ENCODE data around the gene TSEN2. TPM values are rescaled to one million over a fixed set of nuclear protein-coding genes. Genes with fewer than 3 reads are reported as not detected.

Gene TSEN2
- total and polyA plus RNA-seq, 2 of the 13 experiments (the other 11 are each of a cell fraction or from before 2014, with no cell fraction given), result 11.0 to 17.3 TPM

GRCh38 chr3:12452361-12453330 lies 31.6 kb upstream of the TSEN2 start (continued):
- TF ChIP-seq, protein P1, sequence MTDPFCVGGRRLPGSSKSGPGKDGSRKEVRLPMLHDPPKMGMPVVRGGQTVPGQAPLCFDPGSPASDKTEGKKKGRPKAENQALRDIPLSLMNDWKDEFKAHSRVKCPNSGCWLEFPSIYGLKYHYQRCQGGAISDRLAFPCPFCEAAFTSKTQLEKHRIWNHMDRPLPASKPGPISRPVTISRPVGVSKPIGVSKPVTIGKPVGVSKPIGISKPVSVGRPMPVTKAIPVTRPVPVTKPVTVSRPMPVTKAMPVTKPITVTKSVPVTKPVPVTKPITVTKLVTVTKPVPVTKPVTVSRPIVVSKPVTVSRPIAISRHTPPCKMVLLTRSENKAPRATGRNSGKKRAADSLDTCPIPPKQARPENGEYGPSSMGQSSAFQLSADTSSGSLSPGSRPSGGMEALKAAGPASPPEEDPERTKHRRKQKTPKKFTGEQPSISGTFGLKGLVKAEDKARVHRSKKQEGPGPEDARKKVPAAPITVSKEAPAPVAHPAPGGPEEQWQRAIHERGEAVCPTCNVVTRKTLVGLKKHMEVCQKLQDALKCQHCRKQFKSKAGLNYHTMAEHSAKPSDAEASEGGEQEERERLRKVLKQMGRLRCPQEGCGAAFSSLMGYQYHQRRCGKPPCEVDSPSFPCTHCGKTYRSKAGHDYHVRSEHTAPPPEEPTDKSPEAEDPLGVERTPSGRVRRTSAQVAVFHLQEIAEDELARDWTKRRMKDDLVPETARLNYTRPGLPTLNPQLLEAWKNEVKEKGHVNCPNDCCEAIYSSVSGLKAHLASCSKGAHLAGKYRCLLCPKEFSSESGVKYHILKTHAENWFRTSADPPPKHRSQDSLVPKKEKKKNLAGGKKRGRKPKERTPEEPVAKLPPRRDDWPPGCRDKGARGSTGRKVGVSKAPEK (CRISPR knock-in tag; IDR thresholded peaks at IDR 0.05; ENCODE audit: borderline replicate concordance), result no peak
- TF ChIP-seq ZSCAN20 (CRISPR knock-in tag; IDR thresholded peaks at IDR 0.05; ENCODE audit: borderline replicate concordance), result no peak
- TF ChIP-seq NR2F2 (IDR thresholded peaks at IDR 0.05; ENCODE audit: borderline replicate concordance, low read depth), result peak; percentile 60; the same call in 1 of the 2 replicates
- TF ChIP-seq ZNF747 (CRISPR knock-in tag; IDR thresholded peaks at IDR 0.05; ENCODE audit: borderline replicate concordance), result peak; percentile 55; the same call in 1 of the 2 replicates
- TF ChIP-seq ZNF619 (CRISPR knock-in tag; IDR thresholded peaks at IDR 0.05), result no peak
- no peak for TF ChIP-seq JUN (CRISPR knock-in tag; IDR thresholded peaks at IDR 0.05)
- no peak for TF ChIP-seq POGK (CRISPR knock-in tag; conservative IDR thresholded peaks at IDR 0.05)
- peak; percentile 37; the same call in 1 of the 2 replicates for TF ChIP-seq PHF8 (CRISPR knock-in tag; IDR thresholded peaks at IDR 0.05)
- TF ChIP-seq, protein P2, sequence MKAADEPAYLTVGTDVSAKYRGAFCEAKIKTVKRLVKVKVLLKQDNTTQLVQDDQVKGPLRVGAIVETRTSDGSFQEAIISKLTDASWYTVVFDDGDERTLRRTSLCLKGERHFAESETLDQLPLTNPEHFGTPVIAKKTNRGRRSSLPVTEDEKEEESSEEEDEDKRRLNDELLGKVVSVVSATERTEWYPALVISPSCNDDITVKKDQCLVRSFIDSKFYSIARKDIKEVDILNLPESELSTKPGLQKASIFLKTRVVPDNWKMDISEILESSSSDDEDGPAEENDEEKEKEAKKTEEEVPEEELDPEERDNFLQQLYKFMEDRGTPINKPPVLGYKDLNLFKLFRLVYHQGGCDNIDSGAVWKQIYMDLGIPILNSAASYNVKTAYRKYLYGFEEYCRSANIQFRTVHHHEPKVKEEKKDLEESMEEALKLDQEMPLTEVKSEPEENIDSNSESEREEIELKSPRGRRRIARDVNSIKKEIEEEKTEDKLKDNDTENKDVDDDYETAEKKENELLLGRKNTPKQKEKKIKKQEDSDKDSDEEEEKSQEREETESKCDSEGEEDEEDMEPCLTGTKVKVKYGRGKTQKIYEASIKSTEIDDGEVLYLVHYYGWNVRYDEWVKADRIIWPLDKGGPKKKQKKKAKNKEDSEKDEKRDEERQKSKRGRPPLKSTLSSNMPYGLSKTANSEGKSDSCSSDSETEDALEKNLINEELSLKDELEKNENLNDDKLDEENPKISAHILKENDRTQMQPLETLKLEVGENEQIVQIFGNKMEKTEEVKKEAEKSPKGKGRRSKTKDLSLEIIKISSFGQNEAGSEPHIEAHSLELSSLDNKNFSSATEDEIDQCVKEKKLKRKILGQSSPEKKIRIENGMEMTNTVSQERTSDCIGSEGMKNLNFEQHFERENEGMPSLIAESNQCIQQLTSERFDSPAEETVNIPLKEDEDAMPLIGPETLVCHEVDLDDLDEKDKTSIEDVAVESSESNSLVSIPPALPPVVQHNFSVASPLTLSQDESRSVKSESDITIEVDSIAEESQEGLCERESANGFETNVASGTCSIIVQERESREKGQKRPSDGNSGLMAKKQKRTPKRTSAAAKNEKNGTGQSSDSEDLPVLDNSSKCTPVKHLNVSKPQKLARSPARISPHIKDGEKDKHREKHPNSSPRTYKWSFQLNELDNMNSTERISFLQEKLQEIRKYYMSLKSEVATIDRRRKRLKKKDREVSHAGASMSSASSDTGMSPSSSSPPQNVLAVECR (CRISPR knock-in tag; IDR thresholded peaks at IDR 0.05; ENCODE audit: borderline replicate concordance), result no peak; the same call in 1 of the 2 replicates
- TF ChIP-seq ZFY (CRISPR knock-in tag; IDR thresholded peaks at IDR 0.05), result peak; percentile 61
- TF ChIP-seq ZNF34 (CRISPR knock-in tag; IDR thresholded peaks at IDR 0.05; ENCODE audit: borderline replicate concordance), result no peak
- TF ChIP-seq ZNF614 (CRISPR knock-in tag; IDR thresholded peaks at IDR 0.05; ENCODE audit: borderline replicate concordance), result peak; percentile 51; the same call in 1 of the 2 replicates
- TF ChIP-seq ZFX (CRISPR knock-in tag; IDR thresholded peaks at IDR 0.05; ENCODE audit: low read depth), result peak; percentile 86
- TF ChIP-seq, protein P3, sequence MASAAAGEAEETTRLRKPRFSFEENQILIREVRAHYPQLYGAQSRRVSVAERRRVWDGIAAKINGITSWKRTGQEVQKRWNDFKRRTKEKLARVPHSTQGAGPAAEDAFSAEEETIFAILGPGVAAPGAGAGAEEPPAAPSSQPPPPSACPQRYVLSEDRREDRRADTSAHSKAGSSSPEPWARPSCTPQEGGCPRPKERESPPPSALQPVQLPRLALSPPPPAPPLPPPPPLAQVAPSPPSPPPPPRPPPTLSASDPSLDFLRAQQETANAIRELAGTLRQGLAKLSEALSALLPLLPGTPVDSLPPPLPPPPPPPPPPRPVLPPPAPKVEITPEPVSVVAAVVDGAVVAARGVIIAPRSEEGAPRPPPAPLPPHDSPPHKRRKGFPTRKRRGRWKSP (CRISPR knock-in tag; IDR thresholded peaks at IDR 0.05), result no peak
- TF ChIP-seq ZNF484 (CRISPR knock-in tag; IDR thresholded peaks at IDR 0.05; ENCODE audit: borderline replicate concordance, low read depth), result no peak
